GM18517 (cell line): Measurements from ENCODE around the gene MAPK8IP3.

Source experiments
- ATAC-seq: cut with Tn5 transposase; IDR thresholded peaks from one replicate; pipeline ENCODE4 v1.9.1; 2021; ENCODE audit warnings: mild to moderate bottlenecking, moderate library complexity; ENCODE audit not compliant: unreplicated experiment

MAPK8IP3 gene

GRCh38 chr16:1705688-1706385 lies at the start of gene MAPK8IP3:
Gene MAPK8IP3 (plus strand): TSS chr16:1706195. CDS start chr16:1706340, 145 bp downstream.
- ATAC-seq: peak; percentile 87

- ATAC-seq: no peak
Observed at GRCh38 chr16:1656808-1657617, 49.0 kb upstream of the MAPK8IP3 start.

GRCh38 chr16:1657841-1658240 lies 48.2 kb upstream of the MAPK8IP3 start:
- no peak for ATAC-seq

- ATAC-seq: no peak
Observed at GRCh38 chr16:1659031-1659430, 47.0 kb upstream of the MAPK8IP3 start.

- ATAC-seq: no peak
Observed at GRCh38 chr16:1661826-1662225, 44.2 kb upstream of the MAPK8IP3 start.

- no peak for ATAC-seq
Observed at GRCh38 chr16:1662543-1662942, 43.5 kb upstream of the MAPK8IP3 start.

- ATAC-seq: no peak
Observed at GRCh38 chr16:1665829-1666228, 40.2 kb upstream of the MAPK8IP3 start.

GRCh38 chr16:1666316-1666715 lies 39.7 kb upstream of the MAPK8IP3 start:
- no peak for ATAC-seq

GRCh38 chr16:1667271-1667670 lies 38.7 kb upstream of the MAPK8IP3 start:
- ATAC-seq: no peak

- ATAC-seq: no peak
Observed at GRCh38 chr16:1667916-1668315, 38.1 kb upstream of the MAPK8IP3 start.

- ATAC-seq: no peak
Observed at GRCh38 chr16:1668612-1669319, 37.2 kb upstream of the MAPK8IP3 start.

- no peak for ATAC-seq
Observed at GRCh38 chr16:1669698-1670097, 36.3 kb upstream of the MAPK8IP3 start.

GRCh38 chr16:1670371-1670770 lies 35.6 kb upstream of the MAPK8IP3 start:
- no peak for ATAC-seq

- ATAC-seq: no peak
Observed at GRCh38 chr16:1670866-1671265, 35.1 kb upstream of the MAPK8IP3 start.

- no peak for ATAC-seq
Observed at GRCh38 chr16:1673424-1674151, 32.4 kb upstream of the MAPK8IP3 start.

GRCh38 chr16:1674306-1674705 lies 31.7 kb upstream of the MAPK8IP3 start:
- no peak for ATAC-seq

- ATAC-seq: no peak
Observed at GRCh38 chr16:1674751-1675664, 31.0 kb upstream of the MAPK8IP3 start.

- ATAC-seq: no peak
Observed at GRCh38 chr16:1676661-1677060, 29.3 kb upstream of the MAPK8IP3 start.

- ATAC-seq: no peak
Observed at GRCh38 chr16:1677339-1677738, 28.7 kb upstream of the MAPK8IP3 start.

GRCh38 chr16:1677942-1678499 lies 28.0 kb upstream of the MAPK8IP3 start, which contains the start of gene JPT2:
Gene JPT2 (plus strand): TSS chr16:1678279. CDS start chr16:1678313, 34 bp downstream.
- ATAC-seq: peak; percentile 92
